BLaER1 treated with 17β-estradiol and CSF1 and Interleukin-3, amounts not matched to agents 10 nM and 100 nM (cell line): ENCODE measurements around the gene ZNF121.
A peak's percentile ranks its signal among the peaks of the same experiment; 100 is the strongest.
"Not testable (repeated sequence)": the region's sequence is repeated elsewhere in the genome, so short reads cannot be mapped to it uniquely, and the experiment has no call there.

Experiments
- H3K27ac ChIP-seq, 11 experiments: shearing (Covaris generic); formaldehyde crosslinking; 2 replicates each; pipeline ENCODE4 v1.8.1; 2022
- H3K27me3 ChIP-seq, 11 experiments: shearing (Covaris generic); formaldehyde crosslinking; 2 replicates each; pipeline ENCODE4 v1.8.1; 2022
- H3K36me3 ChIP-seq, 11 experiments: shearing (Covaris generic); formaldehyde crosslinking; 2 replicates each; pipeline ENCODE4 v1.8.1; 2022
- H3K4me1 ChIP-seq, 10 experiments: shearing (Covaris generic); formaldehyde crosslinking; 2 replicates each; pipeline ENCODE4 v1.8.1; 2022
- H3K4me2 ChIP-seq, 11 experiments: shearing (Covaris generic); formaldehyde crosslinking; 2 replicates each; pipeline ENCODE4 v1.8.1; 2022
- H3K4me3 ChIP-seq, 10 experiments: shearing (Covaris generic); formaldehyde crosslinking; 2 replicates each; pipeline ENCODE4 v1.8.1; 2022
- H3K9ac ChIP-seq, 11 experiments: shearing (Covaris generic); formaldehyde crosslinking; 2 replicates each; pipeline ENCODE4 v1.8.1; 2022
- H3K9me3 ChIP-seq, 11 experiments: shearing (Covaris generic); formaldehyde crosslinking; replicated peaks in 1 of 11; 2 replicates each; pipeline ENCODE4 v1.8.1; 2022
- H4K20me1 ChIP-seq, 11 experiments: shearing (Covaris generic); formaldehyde crosslinking; 2 replicates each; pipeline ENCODE4 v1.8.1; 2022
- Cebpa-rat ChIP-seq, 11 experiments: shearing (Covaris generic); IDR thresholded peaks; 2 replicates each; pipeline ENCODE4 v1.8.1; 2022

Gene ZNF121

GRCh38 chr19:9597027-9597426, 12.7 kb upstream of the ZNF121 start:
- Histone ChIP-seq H3K4me3 (0 out of 20 replicates have a peak overlapping the region, but pooled peaks of 1 of the 10 experiments have one; percentile 3), H4K20me1 (no peaks in the 10 kb centered on the region)

GRCh38 chr19:9586764-9587163, 2.5 kb upstream of the ZNF121 start:
- H3K4me2 ChIP-seq: peak overlapping the region in 3 of 11 experiments; percentile 27 to 48 (median 37); a peak in 4 of 22 replicates
- H3K9ac ChIP-seq: no peak overlapping the region
- no peaks in the 10 kb centered on the region for H3K27me3 ChIP-seq
- H3K4me3 ChIP-seq: no peak overlapping the region
- no peak overlapping the region for H3K27ac ChIP-seq
- H3K9me3 ChIP-seq: peaks cover 7 to 20% (median 18%) of the 10 kb centered on the region in 11 experiments
- no peak for TF ChIP-seq Cebpa-rat (IDR thresholded peaks at IDR 0.05)
- H3K4me1 ChIP-seq: peaks cover 7 to 25% (median 17%) of the 10 kb centered on the region in 10 experiments
- H3K36me3 ChIP-seq: peaks cover 11 to 16% (median 15%) of the 10 kb centered on the region in 11 experiments
- peaks cover 0 to 12% (median 0%) of the 10 kb centered on the region in 11 experiments; a peak in 6 of 22 replicates for H4K20me1 ChIP-seq

More at GRCh38 chr19:9597027-9597426, 12.7 kb upstream of the ZNF121 start:
- Histone ChIP-seq H3K9ac (no peak overlapping the region), H3K9me3 (peaks cover 38 to 55% (median 48%) of the 10 kb centered on the region in 11 experiments), H3K27me3 (no peaks in the 10 kb centered on the region), H3K4me2 (no peak overlapping the region), H3K4me1 (no peaks in the 10 kb centered on the region), H3K36me3 (peaks cover 0 to 6% (median 0%) of the 10 kb centered on the region in 11 experiments; a peak in 2 of 22 replicates), H3K27ac (no peak overlapping the region)
- TF ChIP-seq Cebpa-rat (IDR thresholded peaks at IDR 0.05): no peak

GRCh38 chr19:9582081-9582725, 2.1 kb downstream of the ZNF121 start:
- Histone ChIP-seq H4K20me1 (peaks cover 0 to 57% (median 26%) of the 10 kb centered on the region in 11 experiments; a peak in 12 of 22 replicates), H3K4me2 (peak overlapping the region; percentile 73 to 93 (median 78); a peak in 21 of 22 replicates), H3K4me3 (peak overlapping the region; percentile 70 to 100 (median 86); a peak in 16 of 20 replicates), H3K9me3 (peaks cover 53 to 66% (median 64%) of the 10 kb centered on the region in 11 experiments), H3K36me3 (peaks cover 56 to 61% (median 60%) of the 10 kb centered on the region in 11 experiments), H3K4me1 (peaks cover 7 to 29% (median 17%) of the 10 kb centered on the region in 10 experiments)
- H3K9ac ChIP-seq, H3K27me3 ChIP-seq, H3K27ac ChIP-seq: not testable (repeated sequence)

GRCh38 chr19:9580728-9581127, 3.6 kb downstream of the ZNF121 start:
- Histone ChIP-seq H3K9me3 (peaks cover 68 to 81% (median 79%) of the 10 kb centered on the region in 11 experiments), H3K36me3 (peaks cover 69 to 76% (median 75%) of the 10 kb centered on the region in 11 experiments), H3K9ac (no peak overlapping the region), H3K4me3 (peak overlapping the region in 5 of 10 experiments; percentile 21 to 38 (median 23); a peak in 5 of 20 replicates), H3K27me3 (no peaks in the 10 kb centered on the region), H3K27ac (no peak overlapping the region), H4K20me1 (peaks cover 0 to 70% (median 26%) of the 10 kb centered on the region in 11 experiments; a peak in 12 of 22 replicates), H3K4me1 (peaks cover 7 to 25% (median 17%) of the 10 kb centered on the region in 10 experiments), H3K4me2 (no peak overlapping the region)
- no peak for TF ChIP-seq Cebpa-rat (IDR thresholded peaks at IDR 0.05)

GRCh38 chr19:9570255-9570654, 14.0 kb downstream of the ZNF121 start:
- Histone ChIP-seq H4K20me1 (peaks cover 0 to 68% (median 0%) of the 10 kb centered on the region in 11 experiments; a peak in 8 of 22 replicates), H3K4me2 (no peak overlapping the region), H3K27me3 (peaks cover 0 to 5% (median 0%) of the 10 kb centered on the region in 11 experiments; a peak in 2 of 22 replicates), H3K4me1 (peaks cover 0 to 6% (median 0%) of the 10 kb centered on the region in 10 experiments; a peak in 4 of 20 replicates), H3K9me3 (peaks cover 100% of the 10 kb centered on the region in 11 experiments), H3K36me3 (peaks cover 96 to 100% (median 100%) of the 10 kb centered on the region in 11 experiments), H3K4me3 (peak overlapping the region in 9 of 10 experiments; percentile 10 to 43 (median 35); a peak in 11 of 20 replicates), H3K9ac (no peak overlapping the region), H3K27ac (no peak overlapping the region)
- no peak for TF ChIP-seq Cebpa-rat (IDR thresholded peaks at IDR 0.05)

- H3K27me3 ChIP-seq: peaks cover 0 to 5% (median 0%) of the 10 kb centered on the region in 11 experiments; a peak in 2 of 22 replicates
- H3K36me3 ChIP-seq: peaks cover 100% of the 10 kb centered on the region in 11 experiments
- peaks cover 0 to 42% (median 0%) of the 10 kb centered on the region in 11 experiments; a peak in 7 of 22 replicates for H4K20me1 ChIP-seq
- no peak for TF ChIP-seq Cebpa-rat (IDR thresholded peaks at IDR 0.05)
- peaks cover 100% of the 10 kb centered on the region in 11 experiments for H3K9me3 ChIP-seq
- H3K4me1 ChIP-seq: no peaks in the 10 kb centered on the region
- H3K4me2 ChIP-seq: no peak overlapping the region
- no peak overlapping the region for H3K27ac ChIP-seq
- H3K9ac ChIP-seq: no peak overlapping the region
- peak overlapping the region; percentile 3 to 48 (median 39); a peak in 18 of 20 replicates for H3K4me3 ChIP-seq
These were observed 17.6 kb downstream of the ZNF121 start for GRCh38 chr19:9566729-9567128.

- Histone ChIP-seq H4K20me1 (peaks cover 0 to 40% (median 0%) of the 10 kb centered on the region in 11 experiments; a peak in 7 of 22 replicates), H3K36me3 (peaks cover 100% of the 10 kb centered on the region in 11 experiments), H3K4me1 (no peaks in the 10 kb centered on the region), H3K9ac (no peak overlapping the region), H3K9me3 (peaks cover 100% of the 10 kb centered on the region in 11 experiments), H3K27me3 (peaks cover 0 to 5% (median 0%) of the 10 kb centered on the region in 11 experiments; a peak in 2 of 22 replicates), H3K4me3 (peak overlapping the region; percentile 3 to 48 (median 39); a peak in 18 of 20 replicates), H3K27ac (no peak overlapping the region), H3K4me2 (no peak overlapping the region)
- no peak for TF ChIP-seq Cebpa-rat (IDR thresholded peaks at IDR 0.05)
These were observed 18.2 kb downstream of the ZNF121 start for GRCh38 chr19:9565900-9566705.

GRCh38 chr19:9552536-9553274, 31.6 kb downstream of the ZNF121 start:
- no peak overlapping the region for H3K9ac ChIP-seq
- H3K4me3 ChIP-seq: no peak overlapping the region
- H4K20me1 ChIP-seq: no peaks in the 10 kb centered on the region
- TF ChIP-seq Cebpa-rat (IDR thresholded peaks at IDR 0.05): no peak
- no peaks in the 10 kb centered on the region for H3K4me1 ChIP-seq
- H3K4me2 ChIP-seq: no peak overlapping the region
- H3K27me3 ChIP-seq: no peaks in the 10 kb centered on the region
- peaks cover 21 to 86% (median 41%) of the 10 kb centered on the region in 11 experiments; a peak in 21 of 22 replicates for H3K36me3 ChIP-seq
- H3K9me3 ChIP-seq: peaks cover 54 to 100% (median 69%) of the 10 kb centered on the region in 11 experiments
- H3K27ac ChIP-seq: no peak overlapping the region
